Astrocyte (in vitro differentiated cells and primary cell): ENCODE results near the gene ECE1. TPM values are rescaled to one million over a fixed set of nuclear protein-coding genes. Genes with fewer than 3 reads are reported as not detected.

Experiments used
- DNase-seq: peaks from one replicate; pipeline ENCODE4 v3.0.0-alpha.2; 2010; ENCODE audit warnings: low read depth
- FAIRE-seq: peaks from 2 replicates; lab custom pipeline; 2011; peaks lifted over from hg19 to GRCh38; lab: Jason Lieb, UNC
- H2AFZ ChIP-seq: 2 replicates; pipeline ENCODE4 v1.6.0; 2012; ENCODE audit warnings: low read depth, low read length, inconsistent platforms
- H3K27ac ChIP-seq: 2 replicates; pipeline ENCODE4 v1.5.1; 2011; ENCODE audit warnings: low read depth, low read length, inconsistent platforms
- H3K27me3 ChIP-seq: 2 replicates; pipeline ENCODE4 v1.6.0; 2011; ENCODE audit warnings: low read length, inconsistent platforms; ENCODE audit not compliant: insufficient read depth
- H3K36me3 ChIP-seq: 2 replicates; pipeline ENCODE4 v1.5.1; 2011; ENCODE audit warnings: low read length, inconsistent platforms; ENCODE audit not compliant: insufficient read depth
- H3K4me1 ChIP-seq: 2 replicates; pipeline ENCODE4 v1.5.1; 2011; ENCODE audit warnings: low read length, inconsistent platforms; ENCODE audit not compliant: insufficient read depth
- H3K4me2 ChIP-seq: 2 replicates; pipeline ENCODE4 v1.6.0; 2012; ENCODE audit warnings: low read length, inconsistent platforms
- H3K4me3 ChIP-seq: 2 replicates; pipeline ENCODE4 v1.5.1; 2011; ENCODE audit warnings: low read depth, mild to moderate bottlenecking, low read length, inconsistent platforms; ENCODE audit not compliant: insufficient read depth
- H3K79me2 ChIP-seq: 2 replicates; pipeline ENCODE4 v1.6.0; 2012; ENCODE audit warnings: mild to moderate bottlenecking, low read length, inconsistent platforms; ENCODE audit not compliant: insufficient read depth
- H3K9ac ChIP-seq: 2 replicates; pipeline ENCODE4 v1.6.0; 2012; ENCODE audit warnings: mild to moderate bottlenecking, low read length, inconsistent platforms
- H3K9me3 ChIP-seq: 2 replicates; pipeline ENCODE4 v1.5.1; 2012; ENCODE audit warnings: low read depth, mild to moderate bottlenecking, low read length, inconsistent platforms; ENCODE audit not compliant: insufficient read depth
- H4K20me1 ChIP-seq: 2 replicates; pipeline ENCODE4 v1.6.0; 2012; ENCODE audit warnings: low read length, inconsistent platforms; ENCODE audit not compliant: insufficient read depth
- H3K27ac Mint-ChIP-seq: one replicate; pipeline ENCODE4 v1.8.0; 2021; ENCODE audit warnings: mild to moderate bottlenecking, mixed read lengths; ENCODE audit not compliant: unreplicated experiment
- H3K27me3 Mint-ChIP-seq: one replicate; pipeline ENCODE4 v1.8.0; 2021; ENCODE audit warnings: low read depth, mixed read lengths; ENCODE audit not compliant: unreplicated experiment
- H3K36me3 Mint-ChIP-seq: one replicate; pipeline ENCODE4 v1.8.0; 2021; ENCODE audit warnings: low read depth, mixed read lengths; ENCODE audit not compliant: unreplicated experiment
- H3K4me1 Mint-ChIP-seq: one replicate; pipeline ENCODE4 v1.8.0; 2021; ENCODE audit warnings: low read depth, mixed read lengths; ENCODE audit not compliant: unreplicated experiment
- H3K4me3 Mint-ChIP-seq: one replicate; pipeline ENCODE4 v1.8.0; 2021; ENCODE audit warnings: mild to moderate bottlenecking, moderate library complexity, mixed read lengths; ENCODE audit not compliant: unreplicated experiment
- H3K9me3 Mint-ChIP-seq: one replicate; pipeline ENCODE4 v1.8.0; 2021; ENCODE audit warnings: mild to moderate bottlenecking, mixed read lengths; ENCODE audit not compliant: unreplicated experiment
- EZH2 ChIP-seq: IDR thresholded peaks from 2 replicates; pipeline ENCODE4 v1.6.1; 2012; ENCODE audit warnings: mild to moderate bottlenecking, low read length, inconsistent platforms; ENCODE audit not compliant: insufficient read depth
- total RNA-seq: library from RNA; stranded (reverse); gene quantifications from 2 replicates; pipeline ENCODE4 v1.2.1, GENCODE V29; 2021
- TF ChIP-seq, protein P1 (sequence below): IDR thresholded peaks from 2 replicates; pipeline ENCODE4 v1.5.1; 2011; ENCODE audit warnings: low read depth, mild to moderate bottlenecking, inconsistent platforms, low read length, moderate library complexity; ENCODE audit not compliant: insufficient read depth

Gene ECE1
- total RNA-seq, 1 donor from 2014 or later: 172 TPM

DNA sequence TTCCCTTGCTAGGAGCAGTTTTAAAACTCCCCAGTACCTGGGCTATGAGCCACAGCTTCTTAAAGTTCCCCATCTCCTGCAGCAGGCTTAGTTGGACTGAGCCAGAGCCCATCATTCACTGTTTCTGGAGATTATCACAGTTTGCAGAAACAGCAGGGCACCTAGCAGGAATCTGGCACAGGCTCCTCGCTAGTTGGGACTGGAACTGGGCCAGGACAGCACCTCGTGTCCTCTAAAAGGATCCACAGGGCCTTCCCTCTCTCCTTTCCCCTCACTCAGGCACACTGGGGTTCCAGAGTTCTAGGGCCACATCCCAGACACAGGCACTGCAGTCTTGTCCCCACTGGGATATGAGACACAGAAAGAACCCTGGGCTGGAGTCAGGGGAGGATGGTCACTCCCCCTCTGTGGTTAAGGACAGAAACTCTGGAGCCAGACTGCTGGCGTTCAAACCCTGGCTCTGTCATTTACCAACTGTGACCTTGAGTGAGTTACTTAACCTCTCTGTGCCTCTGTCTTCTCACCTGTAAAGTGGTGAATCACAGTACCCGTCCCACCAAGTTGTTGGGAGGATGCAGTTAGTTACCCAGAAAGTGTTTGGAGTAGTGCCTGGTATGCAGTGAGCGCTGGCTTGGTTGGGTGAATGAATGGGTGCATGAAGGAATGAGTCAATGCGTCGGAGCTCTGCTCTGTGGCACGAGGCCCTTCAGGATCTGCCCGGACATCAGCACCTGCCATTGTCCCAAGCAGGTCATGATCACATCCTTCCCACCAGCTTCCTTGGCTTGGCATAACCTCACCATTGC lies 18.8 kb upstream of the ECE1 start:
- Histone ChIP-seq H2AFZ (no peak overlapping the region), H3K79me2 (peaks cover 69% of the 10 kb centered on the region), H4K20me1 (peaks cover 63% of the 10 kb centered on the region), H3K9ac (no peak overlapping the region), H3K27ac (no peak overlapping the region), H3K4me3 (no peak overlapping the region), H3K9me3 (no peaks in the 10 kb centered on the region), H3K4me2 (peak overlapping the region; percentile 38), H3K4me1 (peaks cover 41% of the 10 kb centered on the region), H3K27me3 (no peaks in the 10 kb centered on the region), H3K36me3 (no peaks in the 10 kb centered on the region)
- DNase-seq (peak; percentile 48), FAIRE-seq (no peak)
- Mint-ChIP-seq H3K27ac (no peak overlapping the region), H3K4me3 (no peak overlapping the region), H3K27me3 (no peaks in the 10 kb centered on the region), H3K36me3 (peaks cover 14% of the 10 kb centered on the region), H3K4me1 (peaks cover 42% of the 10 kb centered on the region), H3K9me3 (peaks cover 2% of the 10 kb centered on the region)
- TF ChIP-seq, protein P1, sequence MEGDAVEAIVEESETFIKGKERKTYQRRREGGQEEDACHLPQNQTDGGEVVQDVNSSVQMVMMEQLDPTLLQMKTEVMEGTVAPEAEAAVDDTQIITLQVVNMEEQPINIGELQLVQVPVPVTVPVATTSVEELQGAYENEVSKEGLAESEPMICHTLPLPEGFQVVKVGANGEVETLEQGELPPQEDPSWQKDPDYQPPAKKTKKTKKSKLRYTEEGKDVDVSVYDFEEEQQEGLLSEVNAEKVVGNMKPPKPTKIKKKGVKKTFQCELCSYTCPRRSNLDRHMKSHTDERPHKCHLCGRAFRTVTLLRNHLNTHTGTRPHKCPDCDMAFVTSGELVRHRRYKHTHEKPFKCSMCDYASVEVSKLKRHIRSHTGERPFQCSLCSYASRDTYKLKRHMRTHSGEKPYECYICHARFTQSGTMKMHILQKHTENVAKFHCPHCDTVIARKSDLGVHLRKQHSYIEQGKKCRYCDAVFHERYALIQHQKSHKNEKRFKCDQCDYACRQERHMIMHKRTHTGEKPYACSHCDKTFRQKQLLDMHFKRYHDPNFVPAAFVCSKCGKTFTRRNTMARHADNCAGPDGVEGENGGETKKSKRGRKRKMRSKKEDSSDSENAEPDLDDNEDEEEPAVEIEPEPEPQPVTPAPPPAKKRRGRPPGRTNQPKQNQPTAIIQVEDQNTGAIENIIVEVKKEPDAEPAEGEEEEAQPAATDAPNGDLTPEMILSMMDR: no peak
- TF ChIP-seq EZH2: no peak

DNA sequence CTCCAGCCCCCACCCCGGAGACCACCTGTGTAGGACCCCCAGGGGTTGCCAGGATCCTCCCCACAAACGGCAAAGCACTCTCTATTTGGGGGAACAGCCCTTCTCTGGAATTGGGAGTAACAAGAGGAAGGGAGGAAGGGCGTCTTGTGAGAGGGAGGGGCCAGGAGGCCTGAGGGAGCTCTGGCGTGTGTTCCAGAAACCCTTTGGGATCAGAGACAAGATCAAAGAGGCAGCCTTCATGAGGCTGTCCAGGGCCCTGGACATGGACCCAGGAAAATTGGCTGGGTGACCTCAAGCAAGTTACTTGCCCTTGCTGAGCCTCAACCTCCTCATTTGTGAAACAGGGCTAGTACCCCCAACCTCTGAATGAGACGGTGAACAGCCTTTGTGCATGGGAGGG lies 18.1 kb upstream of the ECE1 start:
- Histone ChIP-seq H3K4me1 (peaks cover 39% of the 10 kb centered on the region), H3K4me2 (peak overlapping the region; percentile 38), H2AFZ (no peak overlapping the region), H3K27ac (no peak overlapping the region), H3K4me3 (no peak overlapping the region), H3K36me3 (no peaks in the 10 kb centered on the region), H3K9ac (no peak overlapping the region), H3K9me3 (no peaks in the 10 kb centered on the region), H3K79me2 (peaks cover 65% of the 10 kb centered on the region), H3K27me3 (no peaks in the 10 kb centered on the region), H4K20me1 (peaks cover 57% of the 10 kb centered on the region)
- peaks cover 14% of the 10 kb centered on the region for H3K36me3 Mint-ChIP-seq
- peaks cover 42% of the 10 kb centered on the region for H3K4me1 Mint-ChIP-seq
- TF ChIP-seq, protein P1: no peak
- no peak for TF ChIP-seq EZH2
- no peak overlapping the region for H3K4me3 Mint-ChIP-seq
- peaks cover 2% of the 10 kb centered on the region for H3K9me3 Mint-ChIP-seq
- H3K27me3 Mint-ChIP-seq: no peaks in the 10 kb centered on the region
- FAIRE-seq (no peak), DNase-seq (no peak)
- H3K27ac Mint-ChIP-seq: no peak overlapping the region
